OCI-LY7 (cell line): ENCODE results near the gene FGF23.

Experiments used
- EZH2phosphoT487 ChIP-seq: fragments of 200-600 bp; sonication (generic); IDR thresholded peaks from 2 replicates; pipeline ENCODE4 v1.6.1; 2018; ENCODE audit warnings: low read depth, borderline replicate concordance, mild to moderate bottlenecking, mixed run types, antibody characterized with exemption, low read length, moderate library complexity, mixed read lengths
- TF ChIP-seq, protein P1 (sequence below): fragments of 200-600 bp; sonication (generic); conservative IDR thresholded peaks from 2 replicates; pipeline ENCODE4 v1.5.1; 2014; ENCODE audit warnings: mild to moderate bottlenecking, antibody characterized with exemption, low read length, moderate library complexity, mixed read lengths

DNA sequence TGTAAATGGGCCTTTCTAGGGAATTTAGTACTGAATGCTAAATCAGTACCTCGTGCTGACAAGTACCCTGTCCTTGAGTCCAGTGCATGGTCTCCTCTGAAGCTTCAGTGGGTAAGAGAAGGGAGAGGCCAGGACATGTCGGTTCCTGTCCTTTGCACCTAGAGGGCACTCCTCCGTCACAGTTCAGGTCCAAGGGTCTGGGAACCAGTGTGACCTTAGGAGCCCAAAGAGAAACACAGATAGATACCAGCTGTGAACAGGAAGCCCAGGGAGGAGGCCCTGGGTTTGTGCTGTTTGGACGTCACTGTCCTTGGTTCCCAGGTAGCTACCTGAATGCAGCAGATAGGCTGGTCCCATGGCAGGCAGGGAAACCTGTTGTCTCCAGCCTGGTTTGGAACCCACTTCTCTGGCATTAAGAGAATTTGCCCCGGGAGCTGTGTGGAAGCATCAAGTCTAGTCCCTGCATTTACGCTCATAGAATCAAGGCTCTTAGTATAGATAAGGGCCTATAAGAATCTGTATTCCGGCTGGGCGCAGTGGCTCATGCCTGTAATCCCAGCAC is 3.9 kb upstream of the FGF23 start:
- TF ChIP-seq, protein P1, sequence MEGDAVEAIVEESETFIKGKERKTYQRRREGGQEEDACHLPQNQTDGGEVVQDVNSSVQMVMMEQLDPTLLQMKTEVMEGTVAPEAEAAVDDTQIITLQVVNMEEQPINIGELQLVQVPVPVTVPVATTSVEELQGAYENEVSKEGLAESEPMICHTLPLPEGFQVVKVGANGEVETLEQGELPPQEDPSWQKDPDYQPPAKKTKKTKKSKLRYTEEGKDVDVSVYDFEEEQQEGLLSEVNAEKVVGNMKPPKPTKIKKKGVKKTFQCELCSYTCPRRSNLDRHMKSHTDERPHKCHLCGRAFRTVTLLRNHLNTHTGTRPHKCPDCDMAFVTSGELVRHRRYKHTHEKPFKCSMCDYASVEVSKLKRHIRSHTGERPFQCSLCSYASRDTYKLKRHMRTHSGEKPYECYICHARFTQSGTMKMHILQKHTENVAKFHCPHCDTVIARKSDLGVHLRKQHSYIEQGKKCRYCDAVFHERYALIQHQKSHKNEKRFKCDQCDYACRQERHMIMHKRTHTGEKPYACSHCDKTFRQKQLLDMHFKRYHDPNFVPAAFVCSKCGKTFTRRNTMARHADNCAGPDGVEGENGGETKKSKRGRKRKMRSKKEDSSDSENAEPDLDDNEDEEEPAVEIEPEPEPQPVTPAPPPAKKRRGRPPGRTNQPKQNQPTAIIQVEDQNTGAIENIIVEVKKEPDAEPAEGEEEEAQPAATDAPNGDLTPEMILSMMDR, result peak; percentile 44
- no peak for TF ChIP-seq EZH2phosphoT487
